H9 (cell line): ENCODE measurements around the gene CSNK1G1. TPM values are rescaled to one million over a fixed set of nuclear protein-coding genes. Genes with fewer than 3 reads are reported as not detected.

Experiments
- DNase-seq: peaks from one replicate; pipeline ENCODE4 v3.0.0-alpha.2; 2017
- H2AFZ ChIP-seq: one replicate; pipeline ENCODE4 v1.6.1; 2013; ENCODE audit warnings: mild to moderate bottlenecking, low read length, control low read depth, moderate library complexity
- H2AK5ac ChIP-seq: 2 replicates; pipeline ENCODE4 v1.6.1; 2013; ENCODE audit warnings: low read length, control low read depth, mixed read lengths; ENCODE audit not compliant: insufficient read length
- H2BK120ac ChIP-seq: one replicate; pipeline ENCODE4 v1.6.1; 2013; ENCODE audit warnings: low read depth, mild to moderate bottlenecking, low read length, control low read depth, inconsistent platforms; ENCODE audit not compliant: poor library complexity, severe bottlenecking
- H2BK12ac ChIP-seq: 2 replicates; pipeline ENCODE4 v1.6.1; 2013; ENCODE audit warnings: low read length, control low read depth, mixed read lengths, low read depth; ENCODE audit not compliant: insufficient read length
- H2BK15ac ChIP-seq: 2 replicates; pipeline ENCODE4 v1.6.1; 2013; ENCODE audit warnings: low read depth, low read length, control low read depth
- H2BK20ac ChIP-seq: one replicate; pipeline ENCODE4 v1.6.1; 2013; ENCODE audit warnings: low read depth, mild to moderate bottlenecking, low read length, control low read depth, inconsistent platforms; ENCODE audit not compliant: poor library complexity, severe bottlenecking
- H2BK5ac ChIP-seq: 2 replicates; pipeline ENCODE4 v1.6.1; 2013; ENCODE audit warnings: low read length, control low read depth, mixed read lengths; ENCODE audit not compliant: insufficient read length
- H3K14ac ChIP-seq: 2 replicates; pipeline ENCODE4 v1.6.1; 2013; ENCODE audit warnings: low read length, control low read depth; ENCODE audit not compliant: insufficient read depth
- H3K18ac ChIP-seq: 2 replicates; pipeline ENCODE4 v1.6.1; 2013; ENCODE audit warnings: low read depth, mild to moderate bottlenecking, mixed read lengths, low read length, control low read depth; ENCODE audit not compliant: insufficient read length
- H3K23ac ChIP-seq: 2 replicates; pipeline ENCODE4 v1.6.1; 2013; ENCODE audit warnings: low read length, control low read depth, mixed read lengths, low read depth; ENCODE audit not compliant: insufficient read length
- H3K23me2 ChIP-seq: 2 replicates; pipeline ENCODE4 v1.6.1; 2013; ENCODE audit warnings: low read depth, mild to moderate bottlenecking, mixed read lengths, low read length, control low read depth; ENCODE audit not compliant: insufficient read length, poor library complexity, severe bottlenecking
- H3K27ac ChIP-seq: 2 replicates; pipeline ENCODE4 v1.5.1; 2013; ENCODE audit warnings: low read length, control low read depth, mixed read lengths, low read depth; ENCODE audit not compliant: insufficient read length
- H3K27me3 ChIP-seq: 2 replicates; pipeline ENCODE4 v1.6.1; 2013; ENCODE audit warnings: low read length, control low read depth, inconsistent platforms; ENCODE audit not compliant: insufficient read depth
- H3K4ac ChIP-seq: 2 replicates; pipeline ENCODE4 v1.6.1; 2013; ENCODE audit warnings: low read depth, mild to moderate bottlenecking, control low read depth, inconsistent platforms, low read length, moderate library complexity
- H3K4me1 ChIP-seq: 2 replicates; pipeline ENCODE4 v1.6.1; 2013; ENCODE audit warnings: low read length, control low read depth, inconsistent platforms; ENCODE audit not compliant: insufficient read depth
- H3K4me2 ChIP-seq: 2 replicates; pipeline ENCODE4 v1.6.1; 2013; ENCODE audit warnings: low read length, control low read depth, mixed read lengths; ENCODE audit not compliant: insufficient read length, insufficient read depth
- H3K56ac ChIP-seq: 2 replicates; pipeline ENCODE4 v1.6.1; 2013; ENCODE audit warnings: low read depth, mild to moderate bottlenecking, mixed read lengths, low read length, control low read depth; ENCODE audit not compliant: insufficient read length
- H3K79me1 ChIP-seq: 2 replicates; pipeline ENCODE4 v1.6.1; 2013; ENCODE audit warnings: low read depth, mild to moderate bottlenecking, moderate library complexity, low read length, control low read depth, inconsistent platforms; ENCODE audit not compliant: insufficient read depth, poor library complexity, severe bottlenecking
- H3K79me2 ChIP-seq: 2 replicates; pipeline ENCODE4 v1.6.1; 2013; ENCODE audit warnings: low read length, control low read depth, inconsistent platforms; ENCODE audit not compliant: insufficient read depth
- H3K9ac ChIP-seq: 2 replicates; pipeline ENCODE4 v1.6.1; 2013; ENCODE audit warnings: low read length, control low read depth, mixed read lengths; ENCODE audit not compliant: insufficient read length; ENCODE audit errors: extremely low read depth
- H3K9me3 ChIP-seq: one replicate; pipeline ENCODE4 v1.6.1; 2013; ENCODE audit warnings: low read depth, low read length, inconsistent platforms; ENCODE audit not compliant: control insufficient read depth
- H3T11ph ChIP-seq: one replicate; pipeline ENCODE4 v1.6.1; 2013; ENCODE audit warnings: mild to moderate bottlenecking, low read length, control low read depth, inconsistent platforms
- H4K20me1 ChIP-seq: one replicate; pipeline ENCODE4 v1.6.1; 2013; ENCODE audit not compliant: control insufficient read depth, insufficient read length, insufficient read depth
- H4K5ac ChIP-seq: 2 replicates; pipeline ENCODE4 v1.6.1; 2013; ENCODE audit warnings: low read depth, mild to moderate bottlenecking, mixed read lengths, low read length, control low read depth; ENCODE audit not compliant: insufficient read length
- H4K8ac ChIP-seq: replicated peaks from 2 replicates; pipeline ENCODE4 v1.6.1; 2013; ENCODE audit warnings: low read length, control low read depth, mixed read lengths, low read depth; ENCODE audit not compliant: insufficient read length
- H4K91ac ChIP-seq: 2 replicates; pipeline ENCODE4 v1.6.1; 2013; ENCODE audit warnings: low read depth, mild to moderate bottlenecking, moderate library complexity, mixed read lengths, low read length, control low read depth; ENCODE audit not compliant: insufficient read length
- H3K27ac Mint-ChIP-seq, 3 experiments: 2 replicates in 2 of 3; 3 replicates in 1 of 3; pipeline ENCODE4 v1.8.0; 2020 to 2021; ENCODE audit warnings: mixed read lengths in 3 of 3, mild to moderate bottlenecking in 1 of 3, moderate library complexity in 1 of 3
- H3K27me3 Mint-ChIP-seq: 2 replicates; pipeline ENCODE4 v1.8.0; 2021; ENCODE audit warnings: low read depth, mild to moderate bottlenecking, moderate library complexity, mixed read lengths
- H3K36me3 Mint-ChIP-seq, 3 experiments: 2 replicates in 2 of 3; 3 replicates in 1 of 3; pipeline ENCODE4 v1.8.0; 2020 to 2021; ENCODE audit warnings: low read depth in 3 of 3, mixed read lengths in 3 of 3; ENCODE audit not compliant: insufficient read depth in 1 of 3
- H3K4me1 Mint-ChIP-seq, 2 experiments: 2 replicates each; pipeline ENCODE4 v1.8.0; 2020; ENCODE audit warnings: mixed read lengths in 2 of 2
- H3K4me3 Mint-ChIP-seq, 2 experiments: 2 replicates in 1 of 2; 3 replicates in 1 of 2; pipeline ENCODE4 v1.8.0; 2020 to 2021; ENCODE audit warnings: mild to moderate bottlenecking in 2 of 2, mixed read lengths in 2 of 2, moderate library complexity in 1 of 2
- H3K9me3 Mint-ChIP-seq, 2 experiments: 2 replicates in 1 of 2; 3 replicates in 1 of 2; pipeline ENCODE4 v1.8.0; 2020; ENCODE audit warnings: mild to moderate bottlenecking in 2 of 2, mixed read lengths in 2 of 2, moderate library complexity in 1 of 2
- CTCF ChIP-seq: fragments of 200-600 bp; sonication (generic); conservative IDR thresholded peaks from 3 replicates; pipeline ENCODE4 v1.8.0; 2021; ENCODE audit warnings: antibody characterized with exemption, mild to moderate bottlenecking
- WGBS: extraction: QIAGEN DNeasy Blood & Tissue Kit; methylation state at CpG from one replicate; pipeline ENCODE4 v1.1.7; 2013; ENCODE audit warnings: missing lambda C conversion rate, low lambda C conversion rate, mixed read lengths; ENCODE audit not compliant: insufficient read length; ENCODE audit errors: extremely low coverage; 5-methylcytosine and 5-hydroxymethylcytosine counted together
- total RNA-seq: library from RNA; stranded (reverse); gene quantifications from 2 replicates; pipeline ENCODE4 v1.2.1, GENCODE V29; 2021

CSNK1G1 gene
- total RNA-seq, 1 experiment from 2014 or later: 17.1 TPM

- Mint-ChIP-seq H3K4me3 (no peak overlapping the region), H3K4me1 (0 out of 4 replicates have a peak, but pooled peaks cover 0 to 1% of the 10 kb centered on the region in 2 experiments), H3K27me3 (no peaks in the 10 kb centered on the region), H3K27ac (no peak overlapping the region), H3K9me3 (no peaks in the 10 kb centered on the region), H3K36me3 (peaks cover 0 to 18% (median 4%) of the 10 kb centered on the region in 3 experiments; a peak in 5 of 7 replicates)
- Histone ChIP-seq H3K27me3 (no peaks in the 10 kb centered on the region), H4K91ac (no peak overlapping the region), H2BK120ac (no peak overlapping the region), H3K23me2 (no peaks in the 10 kb centered on the region), H3K4me2 (no peak overlapping the region), H3K4ac (no peak overlapping the region), H3K9me3 (no peaks in the 10 kb centered on the region), H2BK12ac (no peak overlapping the region), H2AFZ (no peak overlapping the region), H3K9ac (no peak overlapping the region), H3K79me1 (no peaks in the 10 kb centered on the region), H3K23ac (no peak overlapping the region), H3K56ac (no peak overlapping the region), H3K18ac (no peak overlapping the region), H4K8ac (no peak overlapping the region), H2AK5ac (no peak overlapping the region), H2BK15ac (no peak overlapping the region), H2BK20ac (no peak overlapping the region), H3K4me1 (no peaks in the 10 kb centered on the region), H4K20me1 (no peaks in the 10 kb centered on the region), H4K5ac (no peak overlapping the region), H2BK5ac (no peak overlapping the region), H3K27ac (no peak overlapping the region), H3K79me2 (no peaks in the 10 kb centered on the region), H3K14ac (no peak overlapping the region), H3T11ph (no peak overlapping the region)
- no peak for DNase-seq
- WGBS: no CpG with 5 or more reads among the region's 1 CpG
- TF ChIP-seq CTCF: no peak
Observed at GRCh38 chr15:64197425-64197824, 158.5 kb downstream of the CSNK1G1 start.
